Measurements from ENCODE around the gene EPB41L3.

The EPB41L3 gene

DNA sequence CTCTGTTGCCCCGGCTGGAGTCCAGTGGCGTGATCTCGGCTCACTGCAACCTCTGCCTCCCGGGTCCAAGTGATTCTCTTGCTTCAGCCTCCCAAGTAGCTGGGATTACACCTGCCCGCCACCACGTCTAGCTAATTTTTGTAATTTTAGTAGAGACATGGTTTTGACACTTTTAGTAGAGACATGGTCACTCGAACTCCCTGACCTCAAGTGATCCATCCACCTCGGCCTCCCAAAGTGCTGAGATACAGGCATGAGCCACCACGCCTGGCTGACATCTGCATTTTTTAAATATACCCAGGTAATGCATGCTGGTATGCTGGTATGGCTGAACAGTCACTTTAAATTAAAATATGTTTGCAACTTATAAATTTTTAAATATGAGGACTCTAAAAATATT lies 91.9 kb downstream of the EPB41L3 start:
- no peak for DNase-seq (ENCODE audit: low read depth)

DNA sequence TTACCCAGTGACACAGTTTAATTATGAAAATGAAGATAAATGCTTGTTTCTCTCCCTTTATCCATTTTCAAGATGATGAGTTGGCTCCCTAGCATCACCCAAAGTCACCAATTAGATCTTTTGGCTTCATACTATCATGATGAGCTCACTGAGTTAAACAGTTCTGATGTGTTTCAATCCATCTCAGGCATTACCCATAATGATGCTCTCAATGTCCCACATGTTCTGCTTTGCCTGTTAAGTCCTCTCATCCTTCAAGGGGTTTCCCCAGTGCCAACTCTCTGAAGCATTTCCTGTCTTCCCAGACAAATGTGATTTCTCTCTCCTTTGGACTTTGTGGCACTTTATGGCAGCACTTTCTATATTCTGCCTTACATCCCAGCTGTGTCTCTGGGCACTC lies 92.6 kb downstream of the EPB41L3 start:
- DNase-seq (ENCODE audit: low read depth) = no peak

GRCh38 chr18:5449858-5450509 lies 93.8 kb downstream of the EPB41L3 start:
- no peak for DNase-seq (ENCODE audit: low read depth)

DNA sequence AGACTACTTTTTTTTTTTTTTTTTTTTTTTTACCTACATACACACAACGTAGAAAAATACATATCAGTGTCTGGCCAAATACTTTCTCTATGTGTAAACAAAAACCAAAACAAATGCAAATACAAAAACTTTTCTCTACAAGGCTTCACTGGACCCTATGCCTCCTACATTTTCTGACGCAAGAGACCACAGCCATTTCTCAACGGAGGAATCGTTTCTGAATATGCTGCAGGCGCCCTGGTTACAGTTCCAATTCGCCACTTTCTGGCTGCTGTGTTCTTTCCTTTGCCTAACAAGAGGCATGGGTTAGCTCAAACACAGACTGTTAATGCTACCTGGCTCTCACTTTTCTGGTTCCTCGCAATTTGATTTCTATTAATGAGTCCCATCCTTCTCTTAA lies 96.4 kb downstream of the EPB41L3 start:
- DNase-seq (ENCODE audit: low read depth) = no peak

- DNase-seq (ENCODE audit: low read depth) = no peak
Measured at GRCh38 chr18:5444847-5445246, 99.0 kb downstream of the EPB41L3 start.

DNA sequence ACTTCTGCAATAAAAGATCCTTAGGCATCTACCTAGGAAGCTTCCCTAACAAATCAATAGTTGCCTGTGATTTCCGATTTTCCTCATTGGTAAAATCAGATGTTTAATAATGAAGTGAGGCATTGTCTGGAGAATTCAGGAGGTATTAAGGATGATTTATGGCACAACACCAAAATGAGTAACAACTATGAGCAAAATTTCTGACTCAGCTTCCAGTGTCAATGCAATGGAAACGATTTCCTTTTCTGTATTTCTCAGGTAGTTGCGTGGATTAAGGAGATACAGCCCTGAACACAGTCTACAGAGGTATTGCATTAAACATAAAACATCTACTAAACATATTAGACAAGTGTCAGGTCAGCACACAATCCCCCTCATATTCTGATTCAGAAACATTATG lies 99.5 kb downstream of the EPB41L3 start:
- DNase-seq (ENCODE audit: low read depth) = no peak

DNA sequence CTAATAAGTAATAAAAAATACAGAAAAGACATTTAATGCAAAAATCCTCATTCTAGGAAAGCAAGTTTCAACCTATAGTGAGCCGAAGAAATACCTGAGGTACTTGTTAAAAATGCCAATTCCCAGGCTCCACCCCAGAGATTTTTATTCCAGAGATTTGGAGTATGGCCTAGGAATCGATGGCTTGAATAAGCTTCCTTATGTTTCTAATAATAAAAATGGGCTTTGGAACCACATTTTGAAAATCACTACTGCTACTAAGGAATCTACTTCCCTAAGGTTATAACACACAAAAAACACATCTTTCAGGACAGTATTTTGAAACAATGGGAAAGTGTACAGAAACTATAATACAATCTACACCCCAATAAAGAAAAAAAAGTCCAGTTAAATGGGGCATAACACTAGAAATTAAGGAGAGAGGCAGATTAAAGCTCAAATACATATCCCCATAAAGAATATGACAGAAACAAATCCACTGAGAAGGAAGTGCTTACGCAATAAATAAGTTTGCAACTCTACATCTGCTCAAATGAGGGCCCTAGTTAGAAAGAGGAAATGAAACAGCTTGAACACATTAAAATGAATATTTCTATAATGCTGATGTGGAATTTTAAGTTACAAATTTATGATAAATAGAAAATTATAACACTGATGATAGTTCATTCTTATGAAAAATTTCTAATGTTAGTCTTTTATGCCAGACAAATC lies 103.7 kb downstream of the EPB41L3 start:
- no peak for DNase-seq (ENCODE audit: low read depth)

- DNase-seq (ENCODE audit: low read depth) = no peak
Measured at GRCh38 chr18:5434425-5434824, 109.4 kb downstream of the EPB41L3 start.

GRCh38 chr18:5431836-5432575 lies 111.8 kb downstream of the EPB41L3 start:
- DNase-seq (ENCODE audit: low read depth) = no peak

GRCh38 chr18:5430131-5430530 lies 113.7 kb downstream of the EPB41L3 start:
- DNase-seq (ENCODE audit: low read depth) = no peak

DNA sequence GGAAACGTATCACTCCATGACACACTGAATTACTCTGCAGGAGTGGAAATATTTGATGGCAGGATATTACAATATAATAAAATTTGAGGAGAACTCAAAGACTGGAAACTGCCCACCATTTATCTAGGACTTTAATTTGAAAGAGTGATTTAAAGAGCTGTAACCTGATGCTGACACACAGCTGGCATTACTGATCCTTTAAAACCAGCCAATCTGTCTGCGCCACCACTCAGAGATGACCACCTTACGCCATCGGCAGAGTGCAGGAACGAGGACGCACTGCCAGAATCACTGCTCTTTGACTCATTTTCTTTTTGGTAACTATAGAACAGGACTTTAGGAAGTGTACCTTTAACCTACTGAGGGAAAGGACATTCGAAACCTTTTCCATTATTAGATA lies 114.1 kb downstream of the EPB41L3 start:
- DNase-seq (ENCODE audit: low read depth) = no peak

DNA sequence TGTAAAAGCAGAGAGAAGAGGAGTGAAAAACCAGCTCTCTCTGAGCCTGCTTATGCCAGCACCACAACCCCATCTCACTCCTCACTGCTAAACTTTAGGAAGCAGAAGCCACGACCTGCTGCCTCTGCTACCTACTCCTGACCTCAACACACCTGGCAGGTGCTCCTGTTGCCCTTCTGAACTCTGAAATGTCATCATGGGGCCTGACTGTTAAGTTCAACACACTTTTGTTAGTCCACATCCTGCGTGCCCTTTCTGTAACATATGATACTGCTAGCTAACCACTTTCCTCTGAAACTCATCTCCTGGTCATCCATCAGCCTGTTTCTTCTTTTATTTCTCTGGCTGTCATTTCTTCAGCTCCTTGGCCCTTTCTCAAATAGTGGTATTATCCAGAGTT lies 118.1 kb downstream of the EPB41L3 start:
- DNase-seq (ENCODE audit: low read depth) = no peak

- DNase-seq (ENCODE audit: low read depth) = peak; percentile 7
Measured at GRCh38 chr18:5424903-5425664, 118.7 kb downstream of the EPB41L3 start.

- DNase-seq (ENCODE audit: low read depth) = no peak
Measured at GRCh38 chr18:5422626-5423025, 121.2 kb downstream of the EPB41L3 start.

DNA sequence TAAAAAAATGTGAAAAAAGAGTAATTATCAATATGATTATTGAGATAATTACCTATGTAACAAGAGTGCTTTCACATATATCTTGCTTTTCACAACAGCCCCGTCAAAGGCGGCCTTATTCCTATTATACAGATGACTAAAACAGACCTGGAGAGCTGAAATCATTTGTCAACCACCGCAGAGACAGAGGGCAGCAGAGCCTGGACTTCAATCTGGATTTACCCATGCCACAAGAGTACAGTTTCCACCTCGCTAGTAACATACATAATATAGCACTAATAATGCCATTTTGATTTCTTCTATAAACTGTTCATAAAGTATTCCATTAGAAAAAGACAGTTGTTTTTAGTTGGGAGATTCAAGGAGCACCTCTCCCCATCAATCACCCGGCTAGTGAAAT lies 121.8 kb downstream of the EPB41L3 start:
- DNase-seq (ENCODE audit: low read depth) = no peak

GRCh38 chr18:5420906-5421305 lies 122.9 kb downstream of the EPB41L3 start:
- no peak for DNase-seq (ENCODE audit: low read depth)

- no peak for DNase-seq (ENCODE audit: low read depth)
Measured at GRCh38 chr18:5419601-5420000, 124.2 kb downstream of the EPB41L3 start.

DNA sequence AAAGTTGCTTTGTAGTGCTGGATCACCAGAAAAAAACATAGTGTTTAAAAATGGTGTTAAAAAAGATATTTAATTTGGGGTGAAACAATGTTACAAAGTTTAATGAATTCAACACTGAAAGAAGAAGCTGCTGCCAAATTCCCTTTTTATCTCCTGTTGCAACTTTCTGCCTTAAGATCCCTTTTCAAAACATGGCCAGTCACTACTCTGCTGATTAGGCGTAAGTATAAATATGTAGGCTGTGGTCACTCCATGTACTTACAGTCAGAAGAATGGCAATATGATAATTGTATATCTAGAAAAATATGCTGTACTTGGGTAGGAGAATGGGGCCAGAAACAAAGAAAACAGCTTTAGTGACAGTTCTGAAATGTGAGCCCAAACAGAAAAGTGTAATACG lies 124.8 kb downstream of the EPB41L3 start:
- DNase-seq (ENCODE audit: low read depth) = no peak

DNA sequence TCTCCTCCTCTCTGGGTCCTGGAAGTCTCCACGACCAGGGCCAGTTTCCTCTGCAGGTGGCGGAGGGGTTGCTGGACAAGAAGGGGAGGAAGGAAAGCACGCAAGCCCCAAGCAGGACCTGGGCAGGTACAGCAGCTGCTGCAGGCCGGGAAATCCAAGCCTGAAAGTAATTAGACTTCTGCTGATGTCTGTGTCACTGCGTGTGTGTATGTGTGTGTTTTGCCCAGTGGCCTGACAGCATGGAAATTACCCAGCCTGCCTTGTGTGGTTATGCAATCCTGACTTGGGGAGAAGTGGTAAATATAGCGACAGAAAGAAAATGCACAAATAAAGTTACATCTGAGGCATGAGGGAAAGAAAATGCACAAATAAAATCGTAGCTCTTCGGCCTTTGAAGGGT lies 126.5 kb downstream of the EPB41L3 start:
- no peak for DNase-seq (ENCODE audit: low read depth)

DNA sequence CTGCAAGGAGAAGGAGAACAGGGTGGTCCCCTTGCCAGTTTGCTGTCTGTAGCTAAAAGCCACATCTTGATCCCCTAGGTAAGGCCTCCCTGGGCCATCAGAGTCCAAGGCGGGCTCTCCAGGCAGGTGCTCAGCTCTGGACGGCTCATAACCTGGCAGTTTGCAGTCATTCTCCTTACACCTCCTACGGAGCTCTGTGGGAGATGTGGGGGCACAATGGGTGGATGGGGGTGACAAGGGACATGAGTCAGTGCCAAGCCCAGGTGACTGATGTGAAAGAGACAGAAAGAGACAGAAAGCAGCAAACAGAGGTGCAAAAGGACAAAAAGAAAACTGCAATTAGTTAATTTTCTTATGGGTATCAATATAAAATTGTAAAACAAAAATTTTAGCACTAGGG lies 127.7 kb downstream of the EPB41L3 start:
- DNase-seq (ENCODE audit: low read depth) = no peak

DNA sequence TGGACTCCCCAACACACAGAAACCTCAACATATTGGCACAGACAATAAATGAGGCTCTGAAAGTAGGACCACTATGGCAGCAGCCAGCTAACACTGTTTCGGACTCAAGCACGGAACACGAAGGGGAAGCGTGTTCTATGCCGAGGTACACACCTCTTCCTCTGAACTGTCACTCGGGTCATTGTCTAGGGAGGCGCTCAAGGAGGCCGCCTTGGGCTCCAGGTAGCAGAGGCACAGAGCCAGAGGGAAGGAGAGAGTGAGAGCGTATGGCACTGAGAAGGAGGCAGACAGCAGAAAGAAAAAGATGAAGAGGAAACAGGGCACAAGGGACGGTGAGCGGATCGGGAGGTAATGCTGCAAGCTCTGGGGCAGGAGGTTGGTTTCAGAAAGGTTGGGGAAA lies 128.1 kb downstream of the EPB41L3 start:
- DNase-seq (ENCODE audit: low read depth) = no peak

- DNase-seq (ENCODE audit: low read depth) = no peak
Measured at GRCh38 chr18:5415031-5415430, 128.8 kb downstream of the EPB41L3 start.

DNA sequence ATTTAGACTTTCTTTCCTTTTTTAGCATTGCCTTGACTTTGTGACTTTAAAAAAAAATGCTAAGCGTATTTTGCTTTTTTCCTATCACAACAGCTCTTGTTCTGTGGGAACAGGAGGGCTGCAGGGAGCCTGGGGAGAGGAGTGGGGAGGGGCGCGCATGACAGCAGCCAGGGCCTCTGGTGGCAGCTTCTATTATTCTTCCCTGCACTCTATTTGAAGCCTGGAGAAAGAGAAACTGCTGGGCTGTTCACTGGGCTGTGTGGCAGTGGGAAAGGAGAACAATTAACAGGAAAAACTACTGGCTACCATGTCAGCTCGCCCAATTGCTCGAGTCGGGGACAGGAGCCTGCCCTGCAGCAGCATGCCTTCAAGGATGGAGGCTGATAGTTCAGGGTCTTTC lies 129.3 kb downstream of the EPB41L3 start:
- DNase-seq (ENCODE audit: low read depth) = no peak
